ENCODE measurements around the gene MLLT6.
A peak's percentile ranks its signal among the peaks of the same experiment; 100 is the strongest.

The MLLT6 gene

GRCh38 chr17:38674014-38674748 lies 30.9 kb upstream of the MLLT6 start:
- intact Hi-C loops (cut with DNase I; ENCODE audit: low total_unique reads), result no loop called here
- H3K27ac ChIP-seq, result peak overlapping the region; percentile 6 to 41
- no peaks in the 10 kb centered on the region for H3K9me3 ChIP-seq
- H3K4me3 ChIP-seq, result peak overlapping the region; percentile 51 to 62
- peaks cover 0 to 33% (median 26%) of the 10 kb centered on the region in 4 donors for H3K4me1 ChIP-seq
- no peaks in the 10 kb centered on the region for H3K36me3 ChIP-seq
- H3K27me3 ChIP-seq, result peaks cover 7 to 76% of the 10 kb centered on the region in 2 donors
- no peak for TF ChIP-seq CTCF (IDR thresholded peaks at IDR 0.05)
- no peak for DNase-seq

GRCh38 chr17:38674749-38675615 lies 30.1 kb upstream of the MLLT6 start, which contains the start of gene EPOP:
Gene EPOP, minus strand, starts transcription at chr17:38674957. Its CDS starts 462 bp downstream, at chr17:38674495.
- peak within 1 kb of the TSS; percentile 51 to 62 for H3K4me3 ChIP-seq
- H3K27ac ChIP-seq, result peak within 1 kb of the TSS; percentile 6 to 41
- H3K9me3 ChIP-seq, result no peaks in the 10 kb centered on the region
- H3K36me3 ChIP-seq, result no peaks in the 10 kb centered on the region
- H3K4me1 ChIP-seq, result peaks cover 0 to 33% (median 26%) of the 10 kb centered on the region in 4 donors
- no peak for TF ChIP-seq CTCF (IDR thresholded peaks at IDR 0.05)
- peaks cover 7 to 68% of the 10 kb centered on the region in 2 donors for H3K27me3 ChIP-seq
- intact Hi-C loops (cut with DNase I; ENCODE audit: low total_unique reads), result no loop called here
- peak; percentile 83 to 92 for DNase-seq

- Histone ChIP-seq H3K9me3 (no peaks in the 10 kb centered on the region), H3K4me3 (no peak overlapping the region), H3K36me3 (no peaks in the 10 kb centered on the region), H3K4me1 (peaks cover 0 to 33% (median 26%) of the 10 kb centered on the region in 4 donors), H3K27ac (no peak overlapping the region), H3K27me3 (peaks cover 7 to 48% of the 10 kb centered on the region in 2 donors)
- TF ChIP-seq CTCF (IDR thresholded peaks at IDR 0.05), result peak; percentile 96
- peak; percentile 84 to 89 for DNase-seq
- intact Hi-C loops (cut with DNase I; ENCODE audit: low total_unique reads), result no loop called here
Observed at GRCh38 chr17:38676706-38677504, 28.2 kb upstream of the MLLT6 start.

- intact Hi-C loops (cut with DNase I; ENCODE audit: low total_unique reads), result loop anchor here (2.0 kb wide), 1 partner anchor 57 kb away; no protein-coding TSS in a partner anchor
Observed at GRCh38 chr17:38677819-38678218, 27.3 kb upstream of the MLLT6 start.

More at GRCh38 chr17:38677819-38678218, 27.3 kb upstream of the MLLT6 start:
- Histone ChIP-seq H3K36me3 (no peaks in the 10 kb centered on the region), H3K4me3 (no peak overlapping the region), H3K9me3 (no peaks in the 10 kb centered on the region), H3K4me1 (peaks cover 0 to 33% (median 26%) of the 10 kb centered on the region in 4 donors), H3K27ac (no peak overlapping the region), H3K27me3 (peaks cover 3 to 39% of the 10 kb centered on the region in 2 donors)
- no peak for TF ChIP-seq CTCF (IDR thresholded peaks at IDR 0.05)
- DNase-seq, result no peak

All from tibial artery (tissue), 4 donors.